ENCODE measurements around the gene BPI.
A peak's percentile ranks its signal among the peaks of the same experiment; 100 is the strongest.
"Not testable (repeated sequence)": the region's sequence is repeated elsewhere in the genome, so short reads cannot be mapped to it uniquely, and the experiment has no call there.

Gene BPI

GRCh38 chr20:38363004-38363747 lies 59.2 kb downstream of the BPI start:
- DNase-seq (ENCODE audit: low spot score): no peak

DNA sequence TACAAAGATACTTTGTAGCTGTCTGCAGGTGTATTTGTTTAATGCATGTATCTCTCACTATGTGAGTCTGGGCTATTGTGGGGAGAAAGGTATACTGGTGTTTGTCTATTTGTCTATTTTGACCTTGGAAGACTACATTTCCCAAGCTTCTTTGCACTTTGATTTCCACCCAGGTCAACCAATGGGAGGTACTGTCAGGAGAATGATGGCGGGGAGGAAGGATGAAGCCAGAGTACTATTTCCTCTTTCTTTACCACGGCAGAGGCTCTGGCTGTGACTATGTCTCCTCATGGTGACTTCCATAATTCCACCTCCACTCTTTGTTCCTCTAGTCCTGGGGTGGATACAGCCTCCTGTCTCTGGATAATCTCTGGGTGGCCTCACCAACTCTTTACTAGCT lies 65.4 kb downstream of the BPI start:
- DNase-seq (ENCODE audit: low spot score): peak; percentile 30

DNA sequence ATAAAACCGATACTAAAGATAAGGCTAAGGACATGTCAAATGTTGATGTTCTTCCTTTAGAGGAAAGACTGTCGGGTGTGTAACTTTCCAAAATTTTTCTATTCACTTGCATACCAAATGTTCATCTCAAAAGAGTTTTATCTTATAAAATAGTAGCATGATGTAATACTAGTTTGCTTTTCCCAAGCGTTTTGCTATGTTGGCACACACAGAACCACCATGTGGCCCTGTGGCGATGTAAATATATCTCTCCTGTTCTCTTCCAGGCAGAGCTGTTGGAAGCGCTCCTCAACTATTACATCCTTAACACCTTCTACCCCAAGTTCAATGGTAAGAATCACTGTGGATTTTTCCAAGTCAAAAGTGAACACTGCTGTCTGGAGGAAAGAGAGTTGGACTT lies 68.8 kb downstream of the BPI start:
- DNase-seq (ENCODE audit: low spot score): no peak

DNA sequence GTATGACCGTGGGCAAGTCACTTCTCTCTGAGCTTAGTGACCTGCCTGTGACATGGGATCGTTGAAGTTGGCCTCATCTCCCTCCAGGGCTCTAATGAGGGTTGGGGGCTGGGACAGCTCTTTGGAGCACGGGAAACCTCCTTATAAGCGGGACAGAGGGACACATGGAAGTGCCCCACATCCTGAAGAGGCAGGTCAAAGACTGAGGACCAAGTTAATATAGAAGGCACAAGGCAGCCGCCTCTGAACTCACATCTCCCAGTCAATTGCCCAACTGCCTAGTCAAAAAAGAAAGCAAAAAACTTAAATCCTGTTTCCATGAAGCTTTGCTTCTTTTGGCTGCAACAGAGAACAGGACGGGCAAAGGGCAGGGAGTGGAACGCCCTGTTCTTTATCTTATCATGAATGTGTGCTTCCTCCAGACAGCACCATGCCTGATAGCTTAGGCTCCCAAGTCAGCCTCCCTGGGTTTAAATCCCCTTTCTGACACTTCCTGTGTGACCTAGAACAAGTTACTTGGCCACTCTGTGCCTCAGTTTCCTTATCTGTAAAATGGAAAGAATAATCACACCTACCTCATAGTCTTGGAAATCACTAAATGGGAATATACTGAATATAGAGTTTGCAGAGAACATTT lies 69.4 kb downstream of the BPI start:
- no peak for DNase-seq (ENCODE audit: low spot score)

DNA sequence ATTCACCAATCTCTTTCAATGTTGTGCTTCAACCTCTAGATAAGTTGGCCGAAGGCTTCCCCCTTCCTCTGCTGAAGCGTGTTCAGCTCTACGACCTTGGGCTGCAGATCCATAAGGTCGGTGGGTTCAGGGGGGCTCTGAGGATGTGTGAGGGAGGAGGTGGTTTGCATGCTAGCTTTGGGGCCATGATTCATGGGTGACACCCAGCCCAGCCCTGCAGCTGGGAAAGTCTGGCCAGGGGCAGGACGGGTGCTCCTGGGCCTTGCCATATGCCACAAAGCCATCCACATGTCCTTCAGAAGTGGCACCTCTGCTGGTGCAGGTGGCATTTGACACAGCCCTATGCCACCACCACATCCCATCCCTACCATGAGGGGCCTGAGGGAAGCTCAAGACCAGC lies 69.9 kb downstream of the BPI start:
- DNase-seq (ENCODE audit: low spot score): no peak

DNA sequence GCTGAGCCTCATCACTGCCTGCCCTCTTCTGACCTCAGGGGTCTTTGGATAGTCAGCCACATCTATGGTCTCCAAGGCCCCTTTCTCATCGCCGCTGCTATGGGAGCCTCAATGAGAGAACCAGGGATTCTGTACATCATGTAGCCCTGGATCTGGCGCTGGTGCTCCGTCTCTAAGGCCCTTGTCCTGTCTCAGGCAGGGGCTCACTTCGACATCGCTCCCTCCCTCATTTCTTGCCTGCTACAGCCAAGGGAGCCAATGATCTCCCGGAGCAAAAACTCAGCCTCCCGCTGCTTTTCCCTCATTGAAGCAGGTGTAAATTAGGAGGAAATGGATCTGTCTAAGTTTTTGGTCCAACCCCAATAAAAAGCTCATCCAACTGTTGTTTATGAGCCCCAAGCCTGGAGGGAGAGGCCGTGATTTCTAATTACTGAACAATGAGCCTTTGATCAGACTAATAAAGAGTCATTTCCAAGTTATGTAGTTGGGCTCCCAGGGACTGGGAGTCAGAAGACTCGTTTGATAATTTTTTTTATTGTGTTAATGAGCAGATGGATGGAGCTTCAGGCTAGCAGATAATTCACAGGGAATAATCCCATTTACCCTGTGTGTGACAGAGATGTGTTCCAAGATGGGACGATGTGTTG lies 73.2 kb downstream of the BPI start:
- no peak for DNase-seq (ENCODE audit: low spot score)

- not testable (repeated sequence) for DNase-seq (ENCODE audit: low spot score)
Observed at GRCh38 chr20:38377838-38378237, 73.9 kb downstream of the BPI start.

GRCh38 chr20:38383147-38383546 lies 79.2 kb downstream of the BPI start:
- no peak for DNase-seq (ENCODE audit: low spot score)

DNA sequence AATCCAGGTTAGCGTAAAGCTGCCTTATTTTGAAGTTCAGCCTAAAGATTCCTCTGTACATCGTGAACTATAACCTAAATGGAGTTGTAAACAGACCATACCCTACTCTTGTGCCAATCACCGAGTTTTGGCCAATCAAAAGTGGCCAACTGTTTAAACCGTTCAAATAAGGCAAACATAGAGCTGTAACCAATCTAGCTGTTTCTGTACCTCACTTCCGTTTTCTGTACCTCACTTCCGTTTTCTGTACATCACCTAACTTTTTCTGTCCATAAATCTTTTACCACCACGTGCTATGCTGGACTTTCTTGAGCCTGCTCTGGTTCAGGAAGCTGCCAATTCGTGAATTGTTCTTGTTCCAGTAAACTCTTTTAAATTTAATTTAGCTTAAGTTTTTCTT lies 82.0 kb downstream of the BPI start:
- no peak for DNase-seq (ENCODE audit: low spot score)

- DNase-seq (ENCODE audit: low spot score): no peak
Observed at GRCh38 chr20:38386851-38387250, 82.9 kb downstream of the BPI start.

Measured in AG08396 (cell line).